HG03280 (cell line): Measurements from ENCODE around the gene ATP1A2.

Experiments
- ATAC-seq: cut with Tn5 transposase; IDR thresholded peaks from one replicate; pipeline ENCODE4 v1.9.1; 2021; ENCODE audit warnings: mild to moderate bottlenecking, moderate library complexity; ENCODE audit not compliant: unreplicated experiment

Gene ATP1A2

DNA sequence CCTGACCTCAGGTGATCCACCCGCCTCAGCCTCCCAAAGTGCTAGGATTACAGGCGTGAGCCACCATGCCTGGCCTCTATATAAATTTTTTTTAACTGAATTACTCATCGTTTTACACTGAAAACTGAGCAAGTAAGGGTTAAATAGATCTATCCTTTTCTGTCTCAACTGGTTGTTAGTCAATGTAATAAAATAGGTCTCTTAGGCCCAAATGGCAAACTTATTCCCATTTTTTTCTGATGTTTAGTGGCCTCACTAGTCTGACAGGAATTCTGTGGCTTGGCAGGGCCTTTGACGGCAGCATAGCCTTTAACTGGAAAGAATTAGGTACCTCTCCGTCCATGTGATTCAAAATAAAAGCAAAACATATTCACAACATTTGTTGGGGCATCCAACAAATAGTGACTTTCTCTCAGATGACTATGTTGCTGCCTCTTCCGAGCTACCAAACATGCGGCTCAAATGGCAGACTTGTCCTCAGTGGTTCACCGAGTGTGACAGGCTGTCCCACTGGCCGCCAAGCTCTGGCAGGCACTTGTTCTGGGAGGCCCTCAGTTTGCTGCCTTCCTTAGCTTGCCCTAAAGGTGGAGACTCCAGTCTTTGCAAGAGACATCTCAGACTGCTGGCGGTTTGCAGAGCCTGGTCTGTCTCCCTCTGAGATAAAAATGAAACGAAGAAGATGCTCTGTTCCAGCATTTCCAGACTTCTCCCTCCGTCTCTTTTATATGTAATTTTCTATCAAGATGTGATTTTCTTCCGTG is 53.2 kb downstream of the ATP1A2 start:
- no peak for ATAC-seq

GRCh38 chr1:160169553-160170399 is 54.2 kb downstream of the ATP1A2 start:
- no peak for ATAC-seq

- ATAC-seq: no peak
Measured at GRCh38 chr1:160171354-160171753, 55.8 kb downstream of the ATP1A2 start.

DNA sequence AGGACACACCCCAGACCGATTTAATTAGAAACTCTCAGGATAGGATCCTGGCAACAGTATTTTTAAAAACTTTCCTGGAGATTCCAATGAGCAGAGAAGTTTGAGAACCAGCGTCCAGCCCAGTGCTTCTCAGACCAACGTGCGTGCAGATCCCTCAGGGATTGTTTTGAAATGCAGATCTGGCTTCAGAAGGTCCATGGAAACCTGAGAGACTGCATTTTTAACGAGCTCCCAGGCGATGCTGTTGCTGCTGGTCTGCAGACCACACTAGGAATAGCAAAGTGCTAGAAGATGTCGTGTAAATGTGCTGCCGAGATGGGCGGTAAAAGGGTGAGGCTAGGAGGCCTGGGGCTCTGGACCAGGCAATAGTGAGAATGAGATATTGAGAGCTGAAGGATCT is 56.4 kb downstream of the ATP1A2 start:
- no peak for ATAC-seq

DNA sequence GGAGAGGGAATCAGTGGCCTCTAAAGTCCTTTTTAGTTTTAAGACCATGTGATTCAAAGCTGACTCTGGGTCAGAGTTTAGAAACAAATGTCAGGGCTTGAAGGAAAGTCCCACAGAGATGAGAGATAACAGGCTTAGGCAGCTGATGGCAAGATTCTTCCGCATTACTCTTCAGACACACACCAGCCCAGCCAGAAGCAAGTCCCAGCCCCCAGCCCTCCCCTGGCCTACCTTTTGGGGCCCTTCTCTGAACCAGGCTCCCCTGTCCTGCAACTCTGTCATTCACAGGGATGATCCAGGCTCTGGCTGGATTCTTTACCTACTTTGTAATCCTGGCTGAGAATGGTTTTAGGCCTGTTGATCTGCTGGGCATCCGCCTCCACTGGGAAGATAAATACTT is 61.7 kb downstream of the ATP1A2 start:
- ATAC-seq: no peak

- ATAC-seq: no peak
Measured at GRCh38 chr1:160177667-160178066, 62.1 kb downstream of the ATP1A2 start.

- ATAC-seq: no peak
Measured at GRCh38 chr1:160178731-160179130, 63.2 kb downstream of the ATP1A2 start.

DNA sequence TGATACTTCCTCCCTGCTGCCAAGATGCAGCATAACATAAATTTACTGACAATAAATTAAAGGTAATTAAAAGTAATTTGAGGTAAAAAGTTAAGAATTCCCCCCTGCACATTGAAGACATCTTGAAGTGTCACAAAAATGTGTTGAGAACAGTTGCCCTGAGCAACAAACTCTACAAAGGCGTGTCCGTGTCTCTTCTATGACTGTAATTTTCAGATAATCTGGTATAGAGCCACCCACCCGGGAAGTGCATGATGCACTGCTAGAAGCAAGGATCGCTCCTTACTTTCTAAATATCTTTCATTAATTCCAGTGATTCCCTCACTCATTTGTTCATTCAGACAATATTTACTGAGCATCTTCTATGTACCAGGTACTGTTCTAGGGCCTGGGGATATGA is 63.8 kb downstream of the ATP1A2 start:
- no peak for ATAC-seq

DNA sequence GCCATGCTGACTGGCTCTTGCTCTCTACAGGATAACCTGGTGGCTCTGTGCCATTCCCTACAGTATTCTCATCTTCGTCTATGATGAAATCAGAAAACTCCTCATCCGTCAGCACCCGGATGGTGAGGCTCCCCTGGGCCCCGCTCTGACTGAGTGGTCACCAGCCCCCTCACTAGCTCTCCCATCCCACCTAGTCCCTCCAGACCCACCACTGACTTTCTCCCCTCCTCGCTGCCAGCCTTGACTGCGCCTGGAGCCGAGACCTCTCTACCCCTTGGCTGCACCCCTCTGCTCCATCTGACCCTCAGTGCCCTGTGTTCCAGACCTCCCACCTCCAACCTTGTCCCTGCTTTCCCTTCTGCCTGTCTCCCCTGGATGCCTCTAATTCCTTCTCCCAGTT is 70.7 kb downstream of the ATP1A2 start:
- ATAC-seq: no peak

DNA sequence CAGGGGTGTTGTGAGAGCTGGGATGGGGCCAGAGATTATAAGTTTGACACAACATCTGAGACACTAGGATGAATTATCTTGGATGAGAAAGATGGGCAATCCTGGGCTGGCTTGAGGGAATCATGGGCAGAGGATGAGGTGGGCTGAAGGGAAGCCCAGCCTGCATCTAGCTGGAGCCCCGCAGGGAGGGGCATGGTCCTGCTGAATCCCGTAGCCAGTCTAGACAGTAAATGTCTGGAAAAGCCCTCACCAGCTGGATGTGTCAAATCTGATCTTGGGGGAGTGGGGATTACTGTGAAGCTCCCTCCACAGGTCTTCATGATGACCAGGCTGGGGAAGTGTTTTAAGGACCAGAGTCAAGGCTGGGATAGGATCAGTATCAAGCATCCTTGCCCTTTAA is 71.2 kb downstream of the ATP1A2 start:
- ATAC-seq: no peak

- ATAC-seq: no peak
Measured at GRCh38 chr1:160187407-160187806, 71.8 kb downstream of the ATP1A2 start.

DNA sequence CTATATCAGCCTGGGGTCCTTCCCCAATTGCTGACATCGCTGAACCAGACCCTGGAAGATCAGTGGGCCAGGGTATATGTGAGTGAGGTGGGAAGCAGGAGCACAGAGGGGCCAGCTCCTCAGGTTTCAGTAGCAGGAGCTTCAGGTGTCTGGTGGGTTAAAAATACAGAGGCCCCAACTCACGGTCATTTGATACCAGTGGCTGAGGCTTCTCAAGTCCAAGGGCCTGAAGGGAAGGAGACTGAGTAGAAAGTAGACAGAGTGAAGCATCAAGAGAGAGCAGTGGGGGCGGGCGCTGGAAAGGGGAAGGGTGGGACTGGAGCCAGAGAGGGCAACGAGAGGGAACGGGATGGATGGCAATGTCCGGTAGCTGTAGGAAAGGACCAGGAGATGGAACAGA is 72.8 kb downstream of the ATP1A2 start:
- ATAC-seq: no peak

- no peak for ATAC-seq
Measured at GRCh38 chr1:160189649-160190625, 74.4 kb downstream of the ATP1A2 start, which contains the start of gene CASQ1. TSS of gene CASQ1 (plus strand) at chr1:160190575. CDS start at chr1:160190752, 177 bp downstream.

GRCh38 chr1:160191756-160192155 is 76.2 kb downstream of the ATP1A2 start:
- no peak for ATAC-seq

DNA sequence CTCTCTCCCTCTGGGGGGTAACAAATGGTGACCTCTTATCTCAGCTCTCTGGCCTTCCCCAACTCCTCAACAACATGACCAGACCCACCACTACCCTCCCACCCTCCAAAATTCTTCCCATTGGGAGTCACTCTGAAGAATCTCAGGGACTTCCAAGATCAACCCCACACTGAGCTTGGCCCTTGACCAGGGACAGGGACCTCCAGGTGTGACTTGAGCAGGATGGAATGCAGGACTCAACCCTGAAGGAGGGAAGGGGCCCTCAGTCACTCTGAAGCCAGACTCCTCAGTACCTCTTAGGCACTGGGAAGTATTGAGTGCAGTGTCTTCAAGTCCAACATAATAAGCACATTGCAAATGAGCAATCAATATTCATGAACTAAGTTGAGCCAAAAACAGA is 76.7 kb downstream of the ATP1A2 start:
- ATAC-seq: no peak
